ENCODE results near the gene SYCP3.
"Not testable (repeated sequence)": the region's sequence is repeated elsewhere in the genome, so short reads cannot be mapped to it uniquely, and the experiment has no call there.

SYCP3 gene

DNA sequence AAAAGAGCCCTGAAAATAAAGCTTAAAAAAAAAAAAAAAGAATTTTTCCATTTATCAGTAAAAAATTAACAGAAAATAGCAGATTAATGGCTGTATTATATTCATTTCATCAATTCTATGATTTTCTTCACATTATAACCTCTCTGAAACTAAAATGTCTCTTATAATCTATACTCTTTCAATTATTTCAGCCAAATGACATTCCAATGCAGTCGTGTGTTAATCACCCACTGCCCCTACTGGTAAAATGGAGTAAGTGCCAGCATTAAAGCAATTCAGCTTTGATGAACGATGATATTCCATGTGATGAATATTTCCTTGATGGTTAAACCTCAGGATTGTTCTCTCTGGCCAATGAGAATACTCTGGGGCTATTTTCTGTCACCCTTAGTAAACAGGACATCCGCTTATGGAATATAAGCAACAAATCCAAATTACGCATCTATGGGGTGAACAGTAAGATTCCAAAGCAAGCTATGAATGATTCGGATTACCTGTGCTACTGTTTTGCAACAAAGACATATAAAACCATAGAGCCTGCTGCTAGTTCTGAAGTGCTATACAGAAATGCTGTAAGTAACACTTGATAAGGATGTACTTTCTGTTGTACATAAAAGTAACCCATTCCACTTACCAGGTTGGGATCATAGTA, 20.3 kb upstream of the SYCP3 start:
- peak; percentile 47 for DNase-seq

DNA sequence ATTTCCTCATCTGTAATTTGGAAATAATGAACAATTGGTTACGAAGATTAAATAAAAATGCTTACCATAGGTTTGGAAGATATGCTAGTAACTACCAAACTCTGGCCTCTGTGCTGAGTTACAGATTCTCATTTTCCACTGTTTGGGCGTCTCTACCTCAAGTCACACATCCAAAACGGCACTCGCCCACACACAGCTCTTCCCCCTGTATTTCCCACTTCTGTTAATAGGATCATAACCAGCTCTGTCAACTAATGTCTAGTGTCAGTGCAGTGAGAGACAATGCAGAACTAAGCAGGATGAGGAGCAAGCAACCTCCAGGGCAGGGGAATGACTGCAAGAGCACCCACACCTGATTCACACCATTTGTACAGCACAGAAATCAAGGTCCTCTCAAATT, 10.9 kb upstream of the SYCP3 start:
- DNase-seq = no peak

DNA sequence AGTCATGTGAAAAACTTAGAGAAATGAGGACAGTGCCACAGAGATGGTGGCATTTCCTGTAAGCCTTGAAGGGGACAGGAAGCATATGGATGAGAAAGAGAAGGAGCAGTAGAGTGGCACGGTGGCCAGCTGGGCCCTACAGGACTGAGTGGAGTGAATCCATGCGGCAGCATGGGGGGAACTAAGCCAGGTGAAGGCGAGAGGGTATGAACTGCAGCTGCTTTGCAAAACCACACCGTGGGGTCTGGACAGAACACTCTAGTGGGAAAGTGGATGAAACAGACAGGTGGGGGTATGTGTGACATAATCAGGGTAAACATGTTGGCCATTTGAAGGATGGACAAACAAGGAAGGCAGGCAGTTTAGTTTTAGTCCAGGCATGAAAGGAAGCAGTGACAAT, 10.4 kb upstream of the SYCP3 start:
- no peak for DNase-seq

DNA sequence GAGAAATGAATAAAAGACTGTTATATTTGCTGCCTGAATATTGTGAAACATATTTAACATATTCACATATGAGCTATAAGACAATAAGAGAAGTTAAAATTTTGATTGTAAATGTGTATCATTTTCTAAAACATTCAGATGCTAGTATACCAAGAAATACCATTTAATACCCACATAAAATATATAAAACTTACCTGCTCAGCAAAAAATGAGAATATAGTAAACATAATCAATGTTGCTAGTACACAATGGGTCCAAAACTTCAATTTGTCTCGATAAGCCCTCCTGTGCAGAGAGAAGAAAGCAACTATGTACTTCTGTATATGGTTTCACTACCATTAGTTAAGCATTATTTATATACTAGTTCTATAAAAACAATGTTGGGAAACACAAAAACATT, 9.6 kb upstream of the SYCP3 start:
- no peak for DNase-seq

DNA sequence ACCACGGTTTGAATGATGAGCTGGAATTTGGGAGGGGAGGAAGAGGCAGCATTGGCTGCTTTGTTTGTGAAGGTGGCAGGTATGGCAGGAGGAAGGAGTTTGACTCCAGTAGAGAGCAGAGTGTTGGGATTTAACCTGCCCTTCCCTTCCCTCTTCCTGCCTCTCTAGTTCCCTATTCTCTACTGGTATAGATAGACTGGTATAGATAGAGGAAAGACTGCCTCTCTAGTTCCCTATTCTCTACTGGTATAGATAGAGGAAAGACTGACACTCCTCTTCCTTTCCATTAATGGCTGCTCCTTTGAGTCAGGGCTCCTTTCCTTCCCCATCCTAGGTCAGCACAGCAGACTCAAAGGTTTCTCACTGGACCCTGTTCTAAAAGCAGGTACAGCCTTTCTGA, 8.4 kb upstream of the SYCP3 start:
- DNase-seq = peak; percentile 80

DNA sequence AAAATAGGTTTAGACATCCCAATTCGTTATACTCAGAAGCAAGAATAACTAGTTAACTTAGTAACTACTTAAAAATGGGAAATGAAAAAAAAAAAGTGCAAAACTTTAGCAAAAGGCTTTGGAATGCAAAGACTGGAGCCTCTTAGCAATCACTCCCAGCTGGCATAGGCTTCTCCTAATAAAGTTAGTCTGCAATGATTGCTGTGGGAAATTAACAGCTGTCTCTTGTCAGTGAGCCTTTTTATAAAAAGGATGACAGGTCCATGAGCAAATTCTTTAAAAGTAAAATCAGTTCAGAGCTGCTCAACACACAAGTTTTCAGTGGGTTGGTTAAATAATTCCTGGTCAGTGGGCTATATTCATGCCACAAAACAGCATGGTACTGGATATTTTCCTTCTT, 7.4 kb upstream of the SYCP3 start:
- no peak for DNase-seq

DNA sequence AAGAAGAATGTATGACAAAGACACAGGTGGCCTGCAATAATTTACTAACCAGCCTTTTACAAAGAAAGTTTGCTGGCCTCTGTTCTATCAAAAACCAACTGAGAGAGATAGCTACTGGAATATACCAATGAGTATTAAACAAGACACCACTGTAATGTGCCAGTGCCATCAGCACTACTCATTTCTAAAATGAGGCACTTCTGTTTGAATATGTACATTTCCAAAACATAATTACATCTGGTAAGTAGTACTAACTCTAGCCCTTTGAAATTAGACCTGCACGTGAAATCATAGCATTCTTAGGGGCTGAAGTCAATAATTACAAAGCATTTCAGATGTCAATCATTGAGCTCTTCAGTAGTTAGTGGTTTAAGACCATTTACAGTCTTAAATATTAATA, 6.9 kb upstream of the SYCP3 start:
- no peak for DNase-seq

DNA sequence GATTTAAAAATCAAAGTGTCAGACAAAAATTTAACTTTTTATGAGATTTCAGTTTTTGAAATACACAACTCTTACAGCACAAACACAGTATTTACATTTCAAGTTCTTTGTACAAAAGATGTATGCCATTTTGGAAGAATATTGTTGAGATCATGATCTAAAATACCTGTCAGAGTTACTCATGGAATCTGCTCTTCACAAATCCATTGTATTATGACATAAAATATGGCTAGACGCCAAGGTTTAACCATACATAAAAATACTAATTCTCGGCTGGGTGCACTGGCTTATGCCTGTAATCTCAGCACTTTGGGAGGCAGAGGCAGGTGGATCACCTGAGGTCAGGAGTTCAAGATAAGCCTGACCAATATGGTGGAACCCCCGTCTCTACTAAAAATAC, 6.2 kb upstream of the SYCP3 start:
- no peak for DNase-seq

DNA sequence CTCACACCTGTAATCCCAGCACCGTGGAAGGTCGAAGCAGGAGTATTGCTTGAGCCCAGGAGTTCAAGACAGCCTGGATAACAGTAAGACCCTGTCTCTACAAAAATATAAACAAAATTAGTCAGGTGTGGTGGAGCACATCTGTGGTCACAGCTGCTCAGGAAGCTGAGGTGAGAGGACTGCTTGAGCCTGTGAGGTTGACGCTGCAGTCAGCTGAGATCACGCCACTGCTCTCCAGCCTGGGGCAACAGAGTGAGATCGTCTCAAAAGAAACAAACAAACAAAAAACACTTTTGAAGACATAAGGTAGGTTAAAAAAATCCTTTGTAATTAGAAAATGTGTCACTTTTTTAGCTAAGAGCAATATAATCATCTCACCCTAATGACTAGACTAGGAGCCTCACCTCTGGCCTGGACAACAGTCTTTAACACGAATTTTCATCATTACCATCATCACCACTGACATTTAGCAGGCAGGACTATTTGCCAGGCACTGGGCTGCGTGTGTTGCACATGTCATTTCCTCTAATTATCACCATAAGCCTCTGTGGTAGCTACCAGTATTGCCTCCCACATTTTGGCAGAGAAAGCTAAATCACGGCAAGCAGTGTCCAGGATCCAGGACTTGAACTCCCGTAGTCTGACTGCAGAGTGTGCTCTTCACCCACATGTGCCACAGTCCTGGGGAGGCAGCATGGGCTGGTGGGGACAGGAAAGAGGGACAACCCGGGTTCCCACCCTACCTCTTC, 4.6 kb upstream of the SYCP3 start:
- DNase-seq = no peak

DNA sequence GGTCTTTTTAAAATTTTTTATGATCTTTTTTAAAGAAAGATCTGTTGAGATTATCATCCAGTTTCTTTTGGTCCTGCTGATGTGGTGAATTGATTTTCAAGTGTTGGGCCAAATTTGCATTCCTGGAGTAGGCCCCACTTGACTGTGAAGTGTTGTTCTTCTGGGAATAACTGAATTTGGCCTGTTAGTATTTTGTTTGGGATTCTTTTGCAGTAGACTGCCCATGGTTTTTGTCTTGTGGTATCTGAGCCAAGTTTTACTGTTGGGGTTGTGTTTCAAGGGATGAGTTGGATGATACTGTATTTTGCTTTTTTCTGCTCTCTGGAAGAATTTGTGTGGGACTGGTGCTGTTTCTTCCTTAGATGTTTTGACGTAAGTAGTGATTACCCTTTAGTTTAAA, 4.0 kb upstream of the SYCP3 start:
- DNase-seq = no peak

DNA sequence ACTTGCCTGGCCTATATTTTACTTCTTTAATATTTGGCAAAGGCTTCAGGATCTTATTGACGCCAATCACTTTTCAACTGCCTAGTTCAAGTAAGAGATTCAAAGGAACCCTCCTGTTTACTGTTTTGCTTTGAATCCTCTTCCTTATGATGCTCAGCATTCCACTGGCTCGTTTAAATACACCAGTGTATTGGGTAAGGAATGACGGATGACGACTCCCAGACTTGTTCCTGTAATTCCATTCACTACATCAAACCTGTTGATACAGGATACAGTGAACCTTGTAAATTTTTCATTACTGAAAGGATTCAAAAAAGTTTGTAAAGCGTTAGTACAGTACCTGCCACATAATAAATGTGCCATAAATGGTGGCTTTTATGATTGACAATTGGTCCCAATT, 1.7 kb upstream of the SYCP3 start:
- DNase-seq = no peak

DNA sequence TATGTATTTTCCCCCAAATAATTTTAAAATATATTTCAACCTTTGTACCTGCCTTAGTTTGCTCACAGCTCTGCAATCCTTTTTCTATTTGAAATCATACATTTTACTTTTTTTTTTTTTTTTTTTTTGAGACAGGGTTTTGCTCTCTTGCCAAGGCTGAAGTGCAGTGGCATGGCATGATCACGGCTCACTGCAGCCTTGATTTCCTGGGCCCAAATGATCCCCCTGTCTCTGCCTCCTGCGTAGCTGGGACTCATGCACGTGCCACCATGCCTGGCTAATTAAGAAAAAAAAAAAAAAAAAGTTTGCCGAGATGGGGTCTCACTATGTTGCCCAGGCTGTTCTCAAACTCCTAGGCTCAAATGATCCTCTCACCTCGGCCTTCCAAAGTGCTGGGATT, 1.3 kb upstream of the SYCP3 start:
- no peak for DNase-seq

DNA sequence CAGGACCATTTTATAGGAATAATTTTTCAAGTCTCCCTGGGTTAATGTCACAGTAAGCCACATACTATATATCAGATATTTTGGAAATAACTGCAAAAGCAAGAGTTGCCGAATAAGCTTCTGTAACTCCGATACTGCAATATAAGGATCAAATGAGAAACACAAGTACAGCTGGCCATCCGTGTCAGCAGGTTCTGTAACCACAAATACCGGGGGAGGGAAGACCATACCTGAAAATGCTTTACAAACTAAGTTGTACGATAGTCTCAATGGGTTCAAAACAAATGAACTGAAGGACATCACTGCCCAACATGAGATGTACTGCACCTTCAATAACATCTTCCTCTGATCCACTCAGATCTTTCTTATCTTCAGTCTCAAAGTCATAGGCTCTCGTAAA, 1.8 kb downstream of the SYCP3 start:
- no peak for DNase-seq

DNA sequence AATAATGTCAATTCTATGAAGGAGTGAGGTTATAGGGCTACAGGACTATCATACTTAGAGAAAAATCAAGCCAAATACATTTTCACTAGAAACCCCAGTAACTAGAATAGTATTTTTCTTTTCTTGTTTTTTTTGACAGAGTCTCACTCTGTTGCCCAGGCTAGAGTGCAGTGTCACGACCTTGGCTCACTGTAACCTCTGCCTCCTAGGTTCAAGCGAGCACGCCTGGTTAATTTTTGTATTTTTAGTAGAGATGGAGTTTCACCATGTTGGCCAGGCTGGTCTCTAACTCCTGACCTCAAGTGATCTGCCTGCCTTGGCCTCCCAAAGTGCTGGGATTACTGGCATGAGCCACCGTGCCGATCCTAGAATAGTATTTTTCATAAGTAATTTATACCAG, 4.8 kb downstream of the SYCP3 start:
- DNase-seq = not testable (repeated sequence)

DNA sequence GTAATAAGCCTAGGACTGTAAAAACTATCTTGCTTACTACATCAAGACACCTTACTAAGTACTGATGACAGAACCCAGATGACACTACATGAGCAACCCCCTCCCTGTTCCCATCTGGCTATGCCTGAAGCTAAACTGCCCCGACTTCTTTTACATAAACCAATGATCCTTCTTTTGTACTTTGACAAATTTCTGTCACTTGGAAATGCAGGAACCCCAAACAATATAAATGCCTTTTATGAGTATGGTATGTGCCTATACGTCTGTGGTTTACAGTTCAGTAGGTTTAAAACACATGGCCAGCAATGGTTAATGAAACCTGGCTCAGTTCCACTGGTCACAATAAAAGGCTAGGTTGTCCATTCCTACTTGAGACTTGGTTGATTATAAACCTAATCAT, 6.1 kb downstream of the SYCP3 start:
- DNase-seq = no peak

DNA sequence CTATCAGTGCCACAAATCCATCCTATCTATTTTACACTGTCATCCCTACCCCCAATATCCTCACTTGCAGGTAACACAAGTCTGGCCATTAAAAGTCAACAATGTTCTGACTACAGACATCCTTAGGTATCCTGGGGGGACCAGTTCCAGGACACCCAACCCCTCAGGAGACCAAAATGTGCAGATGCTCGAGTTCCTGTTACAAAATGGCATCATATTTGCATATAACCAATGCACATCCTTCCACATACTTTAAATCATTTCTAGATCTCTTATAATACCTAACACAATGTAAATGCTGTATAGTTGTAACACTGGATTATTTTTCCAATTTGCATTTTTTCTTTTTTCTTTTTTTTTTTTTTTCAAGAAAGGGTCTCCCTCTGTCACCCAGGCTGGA, 6.9 kb downstream of the SYCP3 start:
- no peak for DNase-seq

DNA sequence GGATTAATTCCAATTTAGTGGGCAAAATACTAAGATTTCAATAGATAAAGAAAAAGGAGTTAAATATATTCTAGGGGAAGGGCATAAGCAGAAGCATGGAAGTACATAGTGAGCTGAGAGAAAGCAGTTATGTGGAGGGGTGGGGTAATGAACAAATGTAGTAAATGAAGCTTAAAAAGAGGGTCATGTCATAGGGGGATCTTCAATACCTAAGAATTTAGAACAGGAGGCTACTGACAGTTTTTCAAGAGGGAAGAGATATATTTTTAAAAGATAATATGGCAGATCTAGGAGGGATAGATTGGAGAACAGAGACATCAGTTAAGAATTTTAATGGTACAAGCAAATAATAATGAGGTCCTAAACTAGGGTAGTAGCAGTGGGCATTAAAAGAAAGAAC, 9.4 kb downstream of the SYCP3 start:
- DNase-seq = no peak

DNA sequence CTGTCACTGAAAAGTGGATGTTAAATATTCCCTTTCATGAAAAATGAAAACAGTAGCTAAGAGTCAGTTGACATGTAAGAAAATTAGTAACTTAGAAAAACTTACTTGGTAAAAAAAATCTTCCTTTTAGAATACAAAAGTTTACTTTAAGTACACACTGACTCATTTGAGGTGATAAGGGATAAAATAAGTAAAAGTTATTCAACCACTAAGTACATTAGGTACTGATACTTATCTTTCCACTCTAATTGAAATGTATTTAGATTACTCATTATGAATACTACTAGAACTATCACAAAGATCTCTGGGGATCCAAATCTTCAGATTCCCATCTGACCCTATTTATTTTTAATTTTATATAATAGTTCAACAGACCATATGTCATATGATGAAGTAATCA, 12.2 kb downstream of the SYCP3 start:
- no peak for DNase-seq

DNA sequence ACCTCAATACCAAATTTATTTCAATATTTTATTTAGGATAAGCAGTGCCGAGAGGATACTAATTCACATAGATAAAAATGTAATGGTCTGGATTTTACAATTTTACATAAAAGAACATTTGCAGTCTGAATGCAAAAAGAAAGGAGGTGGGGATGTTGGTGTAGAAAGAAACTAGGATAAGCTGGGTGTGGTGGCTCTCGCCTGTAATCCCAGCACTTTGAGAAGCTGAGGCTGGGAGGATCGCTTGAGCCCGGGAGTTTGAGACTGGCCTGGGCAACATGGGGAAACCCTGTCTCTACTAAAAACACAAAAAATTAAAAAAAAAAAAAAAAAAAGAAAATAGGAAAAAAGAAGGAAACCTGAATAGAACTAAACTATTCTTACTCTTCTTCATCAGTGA, 16.9 kb downstream of the SYCP3 start:
- DNase-seq = no peak

DNA sequence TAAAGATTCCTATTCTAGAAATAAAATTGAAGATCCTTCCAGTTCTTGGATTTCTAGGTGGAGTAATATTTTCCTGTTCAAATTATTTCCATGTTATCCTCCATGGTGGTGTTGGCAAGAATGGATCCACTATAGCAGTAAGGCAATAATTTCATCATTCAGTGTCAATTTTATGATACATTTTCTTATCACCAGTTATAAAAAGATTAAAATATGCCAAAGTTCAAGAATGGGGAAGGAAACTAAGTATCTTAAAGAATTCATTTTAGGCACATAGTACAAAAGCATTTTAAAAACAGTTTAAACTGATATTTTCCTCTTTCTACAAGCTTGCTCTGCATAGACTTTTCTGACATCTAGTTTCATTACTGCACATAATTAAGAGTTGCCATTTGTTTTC, 19.1 kb downstream of the SYCP3 start:
- DNase-seq = no peak

DNA sequence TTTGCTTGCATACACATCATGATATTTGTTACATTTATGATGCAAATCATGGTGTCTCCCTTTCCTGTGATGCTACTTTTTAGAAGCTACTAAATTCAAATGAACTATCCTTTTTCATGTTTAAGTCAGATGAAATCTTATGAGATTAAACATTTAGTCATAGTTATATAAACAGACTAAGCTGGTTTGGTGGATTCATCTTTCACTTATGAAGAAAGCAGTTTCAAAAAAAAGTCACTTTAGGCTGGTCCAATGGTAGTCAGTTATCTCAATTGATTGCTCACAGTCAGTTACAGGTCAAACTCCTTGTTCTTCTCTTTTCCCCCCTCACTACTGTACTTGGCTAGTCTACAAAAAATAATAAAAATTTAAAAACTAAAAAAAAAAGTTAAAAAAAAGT, 19.7 kb downstream of the SYCP3 start:
- no peak for DNase-seq

DNA sequence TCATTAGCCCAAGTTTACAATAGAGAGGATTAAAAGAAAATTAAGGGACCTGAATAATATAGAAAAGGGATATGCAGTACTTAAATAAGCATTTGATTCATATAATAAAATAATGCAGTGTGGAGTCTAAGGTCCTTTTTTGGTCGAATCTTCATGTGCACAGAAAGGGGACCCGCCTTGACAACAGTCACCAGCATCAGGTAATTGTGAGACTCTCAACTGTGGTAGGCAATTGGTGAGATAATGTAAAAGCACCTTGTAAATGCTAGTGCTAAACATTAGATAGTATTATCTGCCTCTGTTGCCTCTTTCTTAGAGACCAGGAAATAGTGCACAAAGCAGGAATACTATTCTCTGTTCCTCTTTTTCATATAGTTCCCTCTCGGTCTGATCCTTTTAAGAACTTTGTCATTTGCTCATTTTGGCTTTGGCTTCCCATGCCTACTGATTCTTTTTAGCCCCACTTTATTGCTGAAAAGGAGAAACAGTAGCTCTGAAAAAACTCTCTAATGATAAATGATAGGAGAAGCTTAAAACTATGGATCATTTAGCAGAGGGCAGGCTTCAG, 24.3 kb downstream of the SYCP3 start:
- DNase-seq = peak; percentile 57

DNA sequence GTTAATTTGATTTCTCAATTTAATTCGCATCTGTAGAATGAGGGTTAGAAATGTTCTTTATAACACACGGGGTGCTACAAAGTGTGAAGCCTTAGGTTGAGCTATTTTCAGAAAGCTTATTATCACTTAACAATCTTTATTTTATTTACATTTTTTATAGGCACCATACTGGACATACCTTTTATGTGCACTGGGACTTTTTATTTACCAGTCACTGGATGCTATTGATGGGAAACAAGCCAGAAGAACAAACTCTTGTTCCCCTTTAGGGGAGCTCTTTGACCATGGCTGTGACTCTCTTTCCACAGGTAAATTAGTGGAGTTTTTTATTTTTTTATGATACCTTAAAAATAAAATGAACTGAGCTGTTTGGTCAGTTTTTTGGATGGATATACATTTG, 25.3 kb downstream of the SYCP3 start:
- no peak for DNase-seq

DNA sequence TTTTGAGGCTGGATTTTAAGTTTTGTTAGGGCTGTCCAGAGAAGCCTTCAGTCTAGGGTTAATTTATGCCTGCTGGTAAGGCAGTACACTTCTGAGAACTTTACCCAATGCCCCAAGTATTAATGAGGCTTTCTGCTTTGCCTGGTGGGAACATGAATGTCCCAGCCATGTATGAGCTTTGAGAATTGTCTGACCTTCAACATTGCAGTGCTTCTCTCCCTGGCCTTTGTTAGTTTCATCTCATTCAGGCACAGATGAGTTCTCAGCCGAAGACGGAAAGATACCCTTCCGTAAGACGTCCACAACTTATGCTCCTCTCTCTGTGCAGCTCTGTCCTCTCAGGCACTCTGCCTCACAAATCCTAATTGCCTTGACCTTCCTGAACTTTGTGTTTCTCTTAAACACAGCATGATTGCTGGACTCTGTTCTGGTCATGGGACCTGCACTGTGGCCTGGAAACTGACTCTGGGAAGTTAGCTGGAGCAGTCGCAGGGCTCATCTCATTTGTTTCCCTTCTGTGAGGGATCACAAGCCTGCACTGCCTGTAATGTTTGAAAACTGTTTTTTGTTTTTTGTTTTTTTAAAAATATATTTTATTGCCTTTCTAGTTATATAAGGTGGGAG, 26.1 kb downstream of the SYCP3 start:
- no peak for DNase-seq
